ENCODE data around the gene TNS1.

Gene TNS1

GRCh38 chr2:217753460-217754200 is 249.2 kb downstream of the TNS1 start:
- H3K27me3 ChIP-seq, result peaks cover 59% of the 10 kb centered on the region
- no peak overlapping the region for H3K27ac ChIP-seq
- no peaks in the 10 kb centered on the region for H3K4me1 ChIP-seq (ENCODE audit: control insufficient read depth in 1 of 2, insufficient read depth in 1 of 2, low read depth in 1 of 2, low read length in 1 of 2)
- H3K36me3 ChIP-seq, result no peaks in the 10 kb centered on the region
- H3K9me3 ChIP-seq, result no peaks in the 10 kb centered on the region
- no peak overlapping the region for H3K4me3 ChIP-seq (ENCODE audit: low read depth in 1 of 2, low read length in 1 of 2)
- no peak for TF ChIP-seq CTCF (IDR thresholded peaks at IDR 0.05)

GRCh38 chr2:217752714-217753459 is 249.9 kb downstream of the TNS1 start:
- H3K9me3 ChIP-seq, result no peaks in the 10 kb centered on the region
- no peak overlapping the region for H3K4me3 ChIP-seq (ENCODE audit: low read depth in 1 of 2, low read length in 1 of 2)
- H3K27me3 ChIP-seq, result peaks cover 59% of the 10 kb centered on the region
- H3K36me3 ChIP-seq, result no peaks in the 10 kb centered on the region
- no peak for TF ChIP-seq CTCF (IDR thresholded peaks at IDR 0.05)
- no peaks in the 10 kb centered on the region for H3K4me1 ChIP-seq (ENCODE audit: control insufficient read depth in 1 of 2, insufficient read depth in 1 of 2, low read depth in 1 of 2, low read length in 1 of 2)
- H3K27ac ChIP-seq, result no peak overlapping the region

- peaks cover 53% of the 10 kb centered on the region for H3K27me3 ChIP-seq
- no peaks in the 10 kb centered on the region for H3K4me1 ChIP-seq (ENCODE audit: control insufficient read depth in 1 of 2, insufficient read depth in 1 of 2, low read depth in 1 of 2, low read length in 1 of 2)
- H3K9me3 ChIP-seq, result no peaks in the 10 kb centered on the region
- no peak overlapping the region for H3K27ac ChIP-seq
- no peak for TF ChIP-seq CTCF (IDR thresholded peaks at IDR 0.05)
- no peaks in the 10 kb centered on the region for H3K36me3 ChIP-seq
- no peak overlapping the region for H3K4me3 ChIP-seq (ENCODE audit: low read depth in 1 of 2, low read length in 1 of 2)
Measured at GRCh38 chr2:217751952-217752351, 250.8 kb downstream of the TNS1 start.

GRCh38 chr2:217751192-217751591 is 251.6 kb downstream of the TNS1 start:
- TF ChIP-seq CTCF (IDR thresholded peaks at IDR 0.05), result no peak
- Histone ChIP-seq H3K27me3 (peaks cover 46% of the 10 kb centered on the region), H3K4me1 (ENCODE audit: control insufficient read depth in 1 of 2, insufficient read depth in 1 of 2, low read depth in 1 of 2, low read length in 1 of 2) (no peaks in the 10 kb centered on the region), H3K27ac (no peak overlapping the region), H3K4me3 (ENCODE audit: low read depth in 1 of 2, low read length in 1 of 2) (no peak overlapping the region), H3K36me3 (no peaks in the 10 kb centered on the region), H3K9me3 (no peaks in the 10 kb centered on the region)

Data from neutrophil (primary cell).